ENCODE results near the gene ABCC3.

Gene ABCC3

DNA sequence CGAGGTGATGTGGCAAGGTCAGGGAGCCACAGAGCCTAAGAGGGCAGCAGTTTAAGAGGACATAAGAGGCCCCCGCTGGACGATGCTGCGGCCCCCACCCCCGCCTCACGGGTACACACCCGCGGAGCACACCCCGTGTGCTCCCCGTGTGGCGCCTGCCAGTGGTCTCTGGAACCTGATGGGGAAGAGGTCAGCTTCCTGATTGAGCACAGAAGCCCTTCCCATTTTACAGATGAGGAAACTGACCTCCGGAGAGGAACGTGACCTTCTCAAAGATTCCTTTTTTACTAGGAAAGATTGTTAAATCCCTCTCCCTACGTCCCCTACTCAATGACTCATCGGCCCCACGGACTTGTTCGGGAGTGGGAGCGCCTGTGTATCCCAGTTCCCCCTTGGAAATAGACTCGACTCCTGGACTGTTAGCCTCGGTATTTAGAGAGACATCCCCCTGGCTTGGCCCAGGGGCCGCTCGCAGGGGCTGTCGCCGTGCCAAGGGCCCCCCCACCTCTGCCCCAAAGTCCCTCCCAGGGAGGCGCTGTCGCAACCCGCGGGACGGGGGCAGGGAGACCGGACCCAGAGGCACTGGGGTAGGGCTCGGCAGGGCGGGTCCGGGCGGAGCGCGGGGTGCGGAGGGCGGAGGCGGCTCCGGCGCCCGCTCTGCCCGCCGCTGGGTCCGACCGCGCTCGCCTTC, at the start of gene ABCC3:
Gene ABCC3, plus strand, starts transcription at position 658 of the 691 bp plus-strand sequence. CDS start 56 bp downstream, outside the sequence.
- Histone ChIP-seq H3K9me3 (ENCODE audit: control insufficient read depth, insufficient read depth, low read length) (no peaks in the 10 kb centered on the region), H3K4me1 (ENCODE audit: insufficient read depth, low read length) (peaks cover 25% of the 10 kb centered on the region), H3K9ac (ENCODE audit: low read depth, low read length) (peak within 1 kb of the TSS; percentile 69; the same call in 1 of the 2 replicates), H3K36me3 (ENCODE audit: insufficient read depth, low read length) (no peaks in the 10 kb centered on the region)

DNA sequence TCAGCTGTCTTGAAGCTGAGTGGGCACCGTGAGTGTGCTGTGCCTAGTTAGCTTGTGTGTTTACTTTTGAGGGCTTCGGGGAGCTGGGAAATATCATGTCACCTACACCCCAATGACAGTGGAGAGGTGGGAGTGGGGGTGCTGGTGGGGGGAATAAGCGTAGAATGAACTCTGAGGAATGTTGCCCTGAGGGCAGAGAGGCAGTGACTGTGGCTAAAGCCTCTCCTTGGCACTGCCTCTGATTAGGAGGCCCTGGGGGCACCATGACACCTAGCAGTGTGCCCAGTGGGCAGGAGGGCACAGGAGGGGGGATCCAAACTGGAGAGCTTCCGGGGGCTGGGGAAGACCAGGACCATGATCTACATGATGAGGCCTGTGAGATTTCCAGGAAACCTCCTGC, 49.3 kb upstream of the ABCC3 start:
- Histone ChIP-seq H3K4me1 (ENCODE audit: insufficient read depth, low read length) (peaks cover 15% of the 10 kb centered on the region; the same call in 1 of the 2 replicates), H3K36me3 (ENCODE audit: insufficient read depth, low read length) (no peaks in the 10 kb centered on the region), H3K9me3 (ENCODE audit: control insufficient read depth, insufficient read depth, low read length) (no peaks in the 10 kb centered on the region), H3K9ac (ENCODE audit: low read depth, low read length) (no peak overlapping the region)

DNA sequence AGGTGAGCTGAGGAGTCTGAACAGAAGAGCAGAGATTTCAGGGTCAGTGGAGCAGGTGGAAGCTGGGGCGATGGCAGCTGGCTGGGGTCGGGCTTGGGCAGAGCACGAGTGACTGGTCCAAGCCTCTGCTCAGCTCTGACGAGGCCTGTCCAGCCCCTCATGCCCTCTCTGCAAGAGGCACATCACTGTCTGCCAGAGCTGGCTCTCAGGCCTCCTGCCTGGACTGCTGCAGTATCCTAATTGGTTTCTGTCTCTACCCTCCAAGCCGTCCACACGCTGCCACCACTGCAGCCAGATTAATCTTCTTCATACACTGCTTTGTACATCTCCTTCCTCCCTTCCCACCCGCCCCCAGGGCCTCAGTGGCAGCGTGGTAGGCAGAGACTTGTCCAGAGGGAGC, 48.8 kb upstream of the ABCC3 start:
- Histone ChIP-seq H3K4me1 (ENCODE audit: insufficient read depth, low read length) (peaks cover 10% of the 10 kb centered on the region; the same call in 1 of the 2 replicates), H3K9ac (ENCODE audit: low read depth, low read length) (no peak overlapping the region), H3K36me3 (ENCODE audit: insufficient read depth, low read length) (no peaks in the 10 kb centered on the region), H3K9me3 (ENCODE audit: control insufficient read depth, insufficient read depth, low read length) (no peaks in the 10 kb centered on the region)

DNA sequence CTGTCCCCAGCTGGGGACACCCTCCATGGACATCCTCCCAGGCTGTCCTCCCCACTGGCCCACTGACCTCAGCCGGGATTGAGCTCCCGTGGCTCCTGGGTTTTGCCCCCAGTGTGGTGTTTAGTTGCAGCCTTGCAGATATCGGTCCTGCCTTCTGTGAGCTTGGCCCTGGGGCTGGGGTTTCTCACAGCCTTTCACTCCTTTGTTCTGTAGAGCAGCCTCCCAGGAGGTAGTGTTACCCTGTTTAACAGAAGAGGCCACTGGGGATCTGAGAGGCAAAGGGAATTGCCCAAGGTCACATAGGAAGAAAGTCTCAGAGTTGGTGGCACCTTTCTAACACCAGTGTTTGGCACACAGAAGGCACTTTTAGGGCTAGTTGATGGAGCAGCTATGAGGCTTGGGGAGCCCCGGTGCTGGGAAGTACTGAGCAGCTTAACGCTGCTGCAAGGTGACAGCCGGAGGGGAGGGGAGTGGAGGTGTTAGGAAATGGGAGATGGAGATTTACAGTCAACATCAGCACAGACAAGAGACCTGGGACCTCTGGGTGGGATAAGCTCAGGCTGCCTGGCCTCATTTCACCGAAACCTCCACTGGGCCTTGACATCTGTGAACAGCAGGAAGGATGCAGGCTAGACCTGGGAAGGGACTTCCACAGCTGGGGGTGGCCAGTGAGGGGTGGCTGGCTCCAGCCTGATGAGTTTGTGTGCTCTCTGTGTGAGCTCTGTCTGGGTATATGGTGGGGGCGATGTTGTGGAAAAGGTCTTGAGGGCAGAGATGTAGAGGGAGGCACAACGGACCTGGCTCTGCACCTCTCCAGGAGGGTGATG, 48.0 kb upstream of the ABCC3 start:
- H3K9me3 ChIP-seq (ENCODE audit: control insufficient read depth, insufficient read depth, low read length) = no peaks in the 10 kb centered on the region
- H3K4me1 ChIP-seq (ENCODE audit: insufficient read depth, low read length) = peaks cover 10% of the 10 kb centered on the region; the same call in 1 of the 2 replicates
- no peak overlapping the region for H3K9ac ChIP-seq (ENCODE audit: low read depth, low read length)
- H3K36me3 ChIP-seq (ENCODE audit: insufficient read depth, low read length) = no peaks in the 10 kb centered on the region

DNA sequence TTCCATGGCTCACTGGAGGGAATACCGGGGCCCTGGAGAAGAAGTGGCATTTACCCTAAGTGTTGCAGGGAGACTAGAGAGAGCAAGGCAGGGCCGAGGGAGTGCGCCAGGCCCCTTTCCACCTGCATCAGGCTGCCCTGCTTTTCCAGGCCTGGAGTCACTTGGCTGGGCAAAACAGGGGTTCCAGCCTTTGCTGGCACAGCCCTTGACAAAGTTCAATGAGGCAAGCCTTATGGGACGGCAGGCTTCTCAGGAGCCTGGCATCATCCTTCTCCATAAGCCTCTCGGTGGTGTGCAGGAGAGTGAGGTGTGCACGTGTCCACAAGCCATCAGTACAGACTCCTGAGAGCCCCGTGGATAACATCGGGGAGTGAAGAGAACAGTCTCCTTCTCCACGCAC, 47.1 kb upstream of the ABCC3 start:
- Histone ChIP-seq H3K36me3 (ENCODE audit: insufficient read depth, low read length) (no peaks in the 10 kb centered on the region), H3K9ac (ENCODE audit: low read depth, low read length) (no peak overlapping the region), H3K4me1 (ENCODE audit: insufficient read depth, low read length) (peaks cover 10% of the 10 kb centered on the region; the same call in 1 of the 2 replicates), H3K9me3 (ENCODE audit: control insufficient read depth, insufficient read depth, low read length) (no peaks in the 10 kb centered on the region)

- H3K9ac ChIP-seq (ENCODE audit: low read depth, low read length) = no peak overlapping the region
Measured at GRCh38 chr17:50588391-50589049, 46.2 kb upstream of the ABCC3 start.

DNA sequence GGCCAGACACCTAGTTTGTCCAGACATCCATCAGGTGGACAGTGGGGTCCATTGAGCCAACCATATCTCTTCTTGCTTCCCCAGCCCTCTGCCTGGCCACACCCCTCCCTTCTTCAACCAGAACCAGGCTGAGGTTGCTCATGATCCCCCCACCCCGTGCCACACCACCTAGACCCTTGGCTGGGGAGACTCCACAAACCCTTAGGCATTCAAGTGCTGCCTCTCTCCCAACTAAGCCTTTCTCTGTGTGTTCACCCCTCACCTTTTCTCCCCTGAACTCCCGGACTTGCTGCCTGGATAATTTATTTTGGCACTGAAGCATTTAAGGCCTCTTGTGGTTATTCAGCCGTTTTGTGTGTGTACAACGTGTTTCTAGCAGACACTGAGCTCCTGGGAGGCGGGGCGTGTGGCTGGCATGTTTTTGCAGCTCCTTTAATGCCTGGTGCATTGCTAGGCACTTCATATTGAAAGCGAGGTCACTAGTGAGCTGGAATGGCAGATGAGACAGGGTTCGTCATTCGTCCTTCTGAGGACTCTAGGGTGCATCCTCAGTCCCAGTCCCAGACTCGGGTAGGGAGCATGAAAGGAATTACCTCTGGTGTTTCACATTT, 45.5 kb upstream of the ABCC3 start:
- H3K4me1 ChIP-seq (ENCODE audit: insufficient read depth, low read length) = peaks cover 20% of the 10 kb centered on the region; the same call in 1 of the 2 replicates
- no peaks in the 10 kb centered on the region for H3K36me3 ChIP-seq (ENCODE audit: insufficient read depth, low read length)
- no peak overlapping the region for H3K9ac ChIP-seq (ENCODE audit: low read depth, low read length)
- no peaks in the 10 kb centered on the region for H3K9me3 ChIP-seq (ENCODE audit: control insufficient read depth, insufficient read depth, low read length)

More at GRCh38 chr17:50588391-50589049, 46.2 kb upstream of the ABCC3 start:
- no peaks in the 10 kb centered on the region for H3K9me3 ChIP-seq (ENCODE audit: control insufficient read depth, insufficient read depth, low read length)
- peaks cover 19% of the 10 kb centered on the region; the same call in 1 of the 2 replicates for H3K4me1 ChIP-seq (ENCODE audit: insufficient read depth, low read length)
- no peaks in the 10 kb centered on the region for H3K36me3 ChIP-seq (ENCODE audit: insufficient read depth, low read length)

- H3K4me1 ChIP-seq (ENCODE audit: insufficient read depth, low read length) = peaks cover 18% of the 10 kb centered on the region; the same call in 1 of the 2 replicates
- no peaks in the 10 kb centered on the region for H3K9me3 ChIP-seq (ENCODE audit: control insufficient read depth, insufficient read depth, low read length)
- no peaks in the 10 kb centered on the region for H3K36me3 ChIP-seq (ENCODE audit: insufficient read depth, low read length)
- H3K9ac ChIP-seq (ENCODE audit: low read depth, low read length) = no peak overlapping the region
Measured at GRCh38 chr17:50590946-50591737, 43.5 kb upstream of the ABCC3 start.

- H3K36me3 ChIP-seq (ENCODE audit: insufficient read depth, low read length) = no peaks in the 10 kb centered on the region
- H3K9me3 ChIP-seq (ENCODE audit: control insufficient read depth, insufficient read depth, low read length) = no peaks in the 10 kb centered on the region
- peaks cover 9% of the 10 kb centered on the region; the same call in 1 of the 2 replicates for H3K4me1 ChIP-seq (ENCODE audit: insufficient read depth, low read length)
- H3K9ac ChIP-seq (ENCODE audit: low read depth, low read length) = no peak overlapping the region
Measured at GRCh38 chr17:50593321-50593720, 41.4 kb upstream of the ABCC3 start.

DNA sequence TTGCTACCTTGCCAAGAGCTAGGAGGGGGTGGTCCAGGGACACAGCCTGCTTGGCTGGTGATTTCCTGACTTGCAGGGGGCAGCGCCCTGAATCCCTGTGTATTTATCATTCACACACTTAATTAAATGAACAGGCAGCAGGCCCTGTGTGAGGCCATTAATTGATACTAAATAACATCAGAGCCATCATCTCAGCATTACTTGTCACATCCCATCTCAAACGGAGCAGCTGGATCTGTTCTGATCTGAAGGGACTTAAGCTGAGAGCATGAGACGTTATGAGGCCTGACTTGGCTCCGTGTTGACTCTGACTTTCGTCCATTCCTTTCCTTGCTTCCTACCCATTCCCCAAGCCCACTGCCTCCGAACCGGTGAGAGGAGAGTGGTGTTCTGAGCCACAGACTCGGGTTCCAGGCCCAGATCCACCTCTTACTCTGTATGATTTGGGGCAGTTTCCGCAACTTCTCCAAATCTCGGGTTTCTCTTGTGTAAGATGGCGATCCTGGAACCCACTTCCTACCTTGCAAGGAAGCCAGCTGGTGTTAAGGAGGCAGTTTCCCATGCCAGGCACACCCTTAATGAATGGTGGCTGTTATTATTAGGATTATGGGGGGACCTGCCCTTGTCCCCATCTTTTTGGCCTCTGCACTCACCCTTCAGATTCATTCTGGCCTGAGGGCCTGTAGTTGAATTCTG, 40.4 kb upstream of the ABCC3 start:
- H3K4me1 ChIP-seq (ENCODE audit: insufficient read depth, low read length) = peaks cover 9% of the 10 kb centered on the region; the same call in 1 of the 2 replicates
- no peaks in the 10 kb centered on the region for H3K9me3 ChIP-seq (ENCODE audit: control insufficient read depth, insufficient read depth, low read length)
- no peak overlapping the region for H3K9ac ChIP-seq (ENCODE audit: low read depth, low read length)
- no peaks in the 10 kb centered on the region for H3K36me3 ChIP-seq (ENCODE audit: insufficient read depth, low read length)

GRCh38 chr17:50594892-50595291, 39.8 kb upstream of the ABCC3 start:
- peaks cover 9% of the 10 kb centered on the region; the same call in 1 of the 2 replicates for H3K4me1 ChIP-seq (ENCODE audit: insufficient read depth, low read length)
- H3K9me3 ChIP-seq (ENCODE audit: control insufficient read depth, insufficient read depth, low read length) = no peaks in the 10 kb centered on the region
- no peak overlapping the region for H3K9ac ChIP-seq (ENCODE audit: low read depth, low read length)
- no peaks in the 10 kb centered on the region for H3K36me3 ChIP-seq (ENCODE audit: insufficient read depth, low read length)

DNA sequence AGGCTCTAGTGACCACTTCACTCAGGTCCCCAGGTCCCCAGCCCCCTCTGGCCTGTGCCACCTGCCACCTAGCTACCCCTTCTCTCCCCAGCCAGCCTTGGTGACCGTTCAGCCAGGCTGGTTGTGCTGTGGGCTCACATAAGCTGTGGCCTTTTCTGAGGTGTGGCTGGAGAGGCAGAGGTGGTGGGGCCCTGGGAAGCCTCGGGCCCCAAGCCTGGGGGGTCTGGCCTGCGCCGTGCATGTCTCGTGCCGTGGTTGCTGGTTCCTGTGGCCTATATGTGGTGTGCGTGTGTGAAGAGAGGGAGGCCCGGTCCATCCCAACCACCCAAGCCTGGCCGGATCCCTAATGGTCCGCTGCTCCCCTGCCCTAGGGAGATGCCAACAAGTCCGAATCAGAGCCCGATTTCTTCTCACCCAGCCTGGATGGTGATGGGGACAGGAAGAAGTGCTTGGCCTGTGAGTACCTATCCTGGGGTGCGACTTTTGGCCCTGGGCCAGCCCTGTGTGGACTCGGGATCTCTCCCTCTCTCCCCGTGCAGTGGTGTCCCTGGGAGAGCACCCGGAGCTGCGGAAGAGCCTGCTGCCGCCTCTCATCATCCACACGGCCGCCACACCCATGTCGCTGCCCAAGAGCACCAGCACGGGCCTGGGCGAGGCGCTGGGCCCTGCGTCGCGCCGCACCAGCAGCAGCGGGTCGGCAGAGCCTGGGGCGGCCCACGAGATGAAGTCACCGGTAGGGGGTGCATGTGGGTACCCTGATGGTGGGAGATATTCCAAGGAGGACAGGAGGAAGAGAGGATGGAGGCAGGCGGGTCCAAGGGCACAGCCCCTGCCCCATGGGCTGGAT, 38.3 kb upstream of the ABCC3 start:
- H3K4me1 ChIP-seq (ENCODE audit: insufficient read depth, low read length) = peaks cover 9% of the 10 kb centered on the region; the same call in 1 of the 2 replicates
- H3K36me3 ChIP-seq (ENCODE audit: insufficient read depth, low read length) = no peaks in the 10 kb centered on the region
- H3K9ac ChIP-seq (ENCODE audit: low read depth, low read length) = no peak overlapping the region
- H3K9me3 ChIP-seq (ENCODE audit: control insufficient read depth, insufficient read depth, low read length) = no peaks in the 10 kb centered on the region

Data from ES-I3 (cell line).